GM23248 (cell line): Measurements from ENCODE around the gene PSAP. TPM values are rescaled to one million over a fixed set of nuclear protein-coding genes. Genes with fewer than 3 reads are reported as not detected.

ENCODE experiments used
- DNase-seq: peaks from one replicate; pipeline ENCODE4 v3.0.0-alpha.2; 2015
- H2AFZ ChIP-seq: fragments of 200-600 bp; sonication (generic); 2 replicates; pipeline ENCODE4 v1.6.1; 2016; ENCODE audit warnings: antibody characterized with exemption
- H3F3A ChIP-seq: fragments of 200-600 bp; sonication (generic); 2 replicates; pipeline ENCODE4 v1.6.1; 2016; ENCODE audit warnings: mild to moderate bottlenecking, antibody characterized with exemption, mixed run types; ENCODE audit not compliant: insufficient read depth
- H3K27ac ChIP-seq: fragments of 200-600 bp; sonication (generic); 2 replicates; pipeline ENCODE4 v1.5.1; 2016; ENCODE audit warnings: mild to moderate bottlenecking
- H3K27me3 ChIP-seq: fragments of 200-600 bp; sonication (generic); replicated peaks from 2 replicates; pipeline ENCODE4 v1.6.1; 2016; ENCODE audit warnings: mild to moderate bottlenecking; ENCODE audit not compliant: insufficient read depth
- H3K36me3 ChIP-seq: fragments of 200-600 bp; sonication (generic); 2 replicates; pipeline ENCODE4 v1.6.1; 2016; ENCODE audit warnings: low read depth, mild to moderate bottlenecking
- H3K4me1 ChIP-seq: fragments of 200-600 bp; sonication (generic); 2 replicates; pipeline ENCODE4 v1.6.1; 2016; ENCODE audit warnings: mild to moderate bottlenecking; ENCODE audit not compliant: insufficient read depth
- H3K4me2 ChIP-seq: fragments of 200-600 bp; sonication (generic); one replicate; pipeline ENCODE4 v1.6.1; 2016; ENCODE audit warnings: mild to moderate bottlenecking; ENCODE audit not compliant: unreplicated experiment
- H3K4me3 ChIP-seq: fragments of 200-600 bp; sonication (generic); 2 replicates; pipeline ENCODE4 v1.5.1; 2016; ENCODE audit warnings: mild to moderate bottlenecking
- H3K79me2 ChIP-seq: fragments of 200-600 bp; sonication (generic); 2 replicates; pipeline ENCODE4 v1.6.1; 2016; ENCODE audit warnings: mild to moderate bottlenecking; ENCODE audit not compliant: insufficient read depth
- H3K9ac ChIP-seq: fragments of 200-600 bp; sonication (generic); 2 replicates; pipeline ENCODE4 v1.6.1; 2016; ENCODE audit warnings: mild to moderate bottlenecking
- H3K9me2 ChIP-seq: fragments of 200-600 bp; sonication (generic); 2 replicates; pipeline ENCODE4 v1.6.1; 2016; ENCODE audit warnings: mixed run types, mild to moderate bottlenecking, moderate library complexity; ENCODE audit not compliant: insufficient read depth
- H3K9me3 ChIP-seq: fragments of 200-600 bp; sonication (generic); one replicate; pipeline ENCODE4 v1.6.1; 2017; ENCODE audit warnings: low read depth
- H4K20me1 ChIP-seq: fragments of 200-600 bp; sonication (generic); 2 replicates; pipeline ENCODE4 v1.6.0; 2016; ENCODE audit not compliant: insufficient read depth
- EZH2 ChIP-seq: fragments of 200-600 bp; sonication (generic); IDR thresholded peaks from 2 replicates; pipeline ENCODE4 v1.6.1; 2018; ENCODE audit warnings: antibody characterized with exemption, mild to moderate bottlenecking; ENCODE audit not compliant: insufficient read depth, poor library complexity, severe bottlenecking
- EZH2phosphoT487 ChIP-seq: fragments of 200-600 bp; sonication (generic); IDR thresholded peaks from 2 replicates; pipeline ENCODE4 v1.6.1; 2018; ENCODE audit warnings: antibody characterized with exemption, moderate library complexity, mild to moderate bottlenecking, low read depth; ENCODE audit not compliant: insufficient read depth
- WGBS, 2 experiments: methylation state at CpG; one replicate each; pipeline ENCODE4 v1.1.6; 2015 to 2017; ENCODE audit warnings: low lambda C conversion rate in 2 of 2, low coverage in 1 of 2; ENCODE audit errors: missing lambda C conversion rate in 2 of 2; 5-methylcytosine and 5-hydroxymethylcytosine counted together
- in situ Hi-C: fragments of 300-500 bp; cut with MboI; formaldehyde crosslinking; loops from 2 replicates; pipeline ENCODE4 v1.15.0; 2020
- polyA plus RNA-seq: library from polyadenylated mRNA; unstranded; fragments of >200 nt; fragmentation: Nextera tagmentation; extraction: Ambion mirVana; gene quantifications from 2 replicates; pipeline ENCODE4 v1.2.1, GENCODE V29; 2016
- total RNA-seq: library from RNA; depleted of rRNA; stranded (reverse); fragments of >200 nt; shearing (Covaris generic); gene quantifications from 2 replicates; pipeline ENCODE4 v1.2.3, GENCODE V29; 2014

Gene PSAP
- total and polyA plus RNA-seq, 2 experiments from 2014 or later, result 715 to 1,142 TPM

GRCh38 chr10:71804077-71804476 is 47.0 kb downstream of the PSAP start:
- Histone ChIP-seq H3K27ac (no peak overlapping the region), H3K9me3 (no peaks in the 10 kb centered on the region), H3K36me3 (no peaks in the 10 kb centered on the region), H3K9ac (no peak overlapping the region), H3F3A (no peaks in the 10 kb centered on the region), H2AFZ (no peak overlapping the region), H4K20me1 (no peaks in the 10 kb centered on the region), H3K4me1 (no peaks in the 10 kb centered on the region), H3K4me2 (no peak overlapping the region), H3K27me3 (no peaks in the 10 kb centered on the region; the same call in 1 of the 2 replicates), H3K79me2 (no peaks in the 10 kb centered on the region), H3K4me3 (no peak overlapping the region), H3K9me2 (no peaks in the 10 kb centered on the region)
- 31 to 34% methylated on average over 4 of the region's 4 CpGs for WGBS, 2 experiments
- TF ChIP-seq EZH2phosphoT487, result no peak
- no peak for TF ChIP-seq EZH2
- DNase-seq, result no peak
- in situ Hi-C loops, result no loop called here

- in situ Hi-C loops, result no loop called here
- no peak overlapping the region for H3K27ac ChIP-seq
- H2AFZ ChIP-seq, result no peak overlapping the region
- H3K9ac ChIP-seq, result no peak overlapping the region
- no peaks in the 10 kb centered on the region for H3K79me2 ChIP-seq
- WGBS, 2 experiments, result 77 to 85% methylated on average over 16 to 18 of the region's 18 CpGs
- H3K9me3 ChIP-seq, result no peaks in the 10 kb centered on the region
- H4K20me1 ChIP-seq, result no peaks in the 10 kb centered on the region
- H3F3A ChIP-seq, result no peaks in the 10 kb centered on the region
- DNase-seq, result no peak
- no peak overlapping the region for H3K4me3 ChIP-seq
- no peaks in the 10 kb centered on the region for H3K36me3 ChIP-seq
- no peaks in the 10 kb centered on the region; the same call in 1 of the 2 replicates for H3K27me3 ChIP-seq
- H3K9me2 ChIP-seq, result no peaks in the 10 kb centered on the region
- H3K4me2 ChIP-seq, result no peak overlapping the region
- no peak for TF ChIP-seq EZH2phosphoT487
- TF ChIP-seq EZH2, result no peak
- H3K4me1 ChIP-seq, result no peaks in the 10 kb centered on the region
Measured at GRCh38 chr10:71802715-71803488, 48.1 kb downstream of the PSAP start.

GRCh38 chr10:71802235-71802634 is 48.8 kb downstream of the PSAP start:
- WGBS, 2 experiments, result 84 to 89% methylated on average over 6 of the region's 6 CpGs
- H3K9me3 ChIP-seq, result no peaks in the 10 kb centered on the region
- no peak overlapping the region for H3K4me2 ChIP-seq
- in situ Hi-C loops, result no loop called here
- no peak overlapping the region for H3K4me3 ChIP-seq
- H3K9ac ChIP-seq, result no peak overlapping the region
- no peak overlapping the region for H2AFZ ChIP-seq
- no peaks in the 10 kb centered on the region for H4K20me1 ChIP-seq
- no peaks in the 10 kb centered on the region for H3K4me1 ChIP-seq
- no peaks in the 10 kb centered on the region for H3K36me3 ChIP-seq
- H3K27ac ChIP-seq, result no peak overlapping the region
- H3F3A ChIP-seq, result no peaks in the 10 kb centered on the region
- no peak for DNase-seq
- H3K9me2 ChIP-seq, result no peaks in the 10 kb centered on the region
- H3K27me3 ChIP-seq, result no peaks in the 10 kb centered on the region; the same call in 1 of the 2 replicates
- no peak for TF ChIP-seq EZH2
- TF ChIP-seq EZH2phosphoT487, result no peak
- H3K79me2 ChIP-seq, result no peaks in the 10 kb centered on the region

GRCh38 chr10:71801361-71801760 is 49.7 kb downstream of the PSAP start:
- Histone ChIP-seq H3F3A (no peaks in the 10 kb centered on the region), H3K36me3 (no peaks in the 10 kb centered on the region), H3K4me2 (no peak overlapping the region), H3K27me3 (no peaks in the 10 kb centered on the region; the same call in 1 of the 2 replicates), H3K9me2 (no peaks in the 10 kb centered on the region), H4K20me1 (no peaks in the 10 kb centered on the region), H3K9me3 (no peaks in the 10 kb centered on the region), H3K27ac (no peak overlapping the region), H3K4me3 (no peak overlapping the region), H2AFZ (no peak overlapping the region), H3K9ac (no peak overlapping the region), H3K79me2 (no peaks in the 10 kb centered on the region), H3K4me1 (no peaks in the 10 kb centered on the region)
- in situ Hi-C loops, result no loop called here
- no peak for DNase-seq
- TF ChIP-seq EZH2 (no peak), EZH2phosphoT487 (no peak)
- 73 to 80% methylated on average over 9 of the region's 9 CpGs for WGBS, 2 experiments
